NCI-H2107 (cell line): Measurements from ENCODE around the gene FOXP1.

Experiments
- DNase-seq: peaks from one replicate; lab custom pipeline; 2025; lab: John Stamatoyannopoulos, UW

Gene FOXP1

DNA sequence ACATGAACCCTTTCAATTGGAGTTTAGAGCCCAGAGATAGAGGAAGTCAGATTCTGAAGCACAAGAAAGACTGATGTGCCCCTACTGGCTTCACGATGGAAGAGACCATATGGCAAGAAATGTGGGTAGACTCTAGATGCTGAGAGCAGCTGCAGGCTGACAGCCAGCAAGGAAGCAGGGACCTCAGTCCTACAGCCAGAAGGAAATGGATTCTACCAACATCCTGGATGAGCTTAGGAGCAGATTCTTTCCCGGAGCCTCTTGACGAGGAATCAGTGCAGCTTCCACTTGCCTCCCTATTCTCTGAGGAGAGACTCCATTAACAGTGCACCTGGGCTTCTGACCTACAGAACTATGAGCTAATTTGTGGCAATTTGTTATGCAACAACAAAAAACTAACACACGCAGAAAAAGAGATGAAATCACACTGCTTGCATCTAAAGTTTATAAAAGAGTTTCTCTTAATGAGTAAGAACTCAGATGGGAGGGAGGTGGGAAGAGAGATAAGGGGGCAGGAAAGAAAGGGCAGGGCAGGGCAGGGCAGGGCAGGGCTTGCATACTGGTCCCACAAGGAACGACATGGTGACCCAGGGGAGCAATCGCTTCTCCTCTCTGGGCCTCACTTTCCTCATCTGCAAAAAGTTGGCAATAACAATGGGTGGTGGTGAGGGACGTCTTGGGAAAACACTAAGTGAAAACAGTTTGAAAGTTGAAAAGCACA, 440.9 kb downstream of the FOXP1 start:
- no peak for DNase-seq

DNA sequence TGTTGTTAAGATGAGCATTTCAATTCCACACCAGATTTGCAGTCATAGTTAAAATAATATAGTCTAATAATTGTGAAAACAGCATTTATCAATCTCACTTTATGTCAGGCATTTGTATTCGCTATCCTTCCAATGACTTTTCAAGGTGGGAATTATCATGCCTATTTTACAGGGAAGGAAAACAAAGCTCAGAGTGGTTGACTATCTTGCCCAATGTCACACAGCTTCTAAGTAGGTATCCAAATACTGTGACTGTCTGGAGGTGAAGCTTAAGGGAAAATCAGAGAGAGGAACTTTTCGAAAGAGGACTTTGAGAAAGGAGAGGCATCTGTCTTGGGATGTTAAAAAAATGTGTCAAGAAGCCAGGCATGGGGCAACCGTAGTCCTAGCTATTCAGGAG, 443.1 kb downstream of the FOXP1 start:
- DNase-seq, result no peak

DNA sequence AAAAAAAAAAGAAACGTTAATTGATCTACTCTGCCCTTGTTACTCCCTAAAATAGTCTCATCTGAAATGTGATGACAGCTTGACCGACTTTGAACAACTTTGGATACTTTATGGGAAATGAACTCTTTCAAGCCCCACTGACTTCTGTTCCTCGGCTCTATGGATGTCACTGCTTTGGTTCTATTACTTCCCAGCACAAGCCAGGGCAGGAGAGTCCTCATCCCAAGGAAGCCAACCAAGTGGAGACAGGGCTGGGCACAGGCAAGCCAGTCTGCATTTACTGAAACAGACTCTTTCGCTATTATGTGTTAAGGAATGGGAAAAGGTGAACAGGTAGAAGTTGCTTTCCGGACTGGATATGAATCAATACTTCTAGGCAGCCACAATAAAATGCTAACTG, 444.0 kb downstream of the FOXP1 start:
- no peak for DNase-seq

DNA sequence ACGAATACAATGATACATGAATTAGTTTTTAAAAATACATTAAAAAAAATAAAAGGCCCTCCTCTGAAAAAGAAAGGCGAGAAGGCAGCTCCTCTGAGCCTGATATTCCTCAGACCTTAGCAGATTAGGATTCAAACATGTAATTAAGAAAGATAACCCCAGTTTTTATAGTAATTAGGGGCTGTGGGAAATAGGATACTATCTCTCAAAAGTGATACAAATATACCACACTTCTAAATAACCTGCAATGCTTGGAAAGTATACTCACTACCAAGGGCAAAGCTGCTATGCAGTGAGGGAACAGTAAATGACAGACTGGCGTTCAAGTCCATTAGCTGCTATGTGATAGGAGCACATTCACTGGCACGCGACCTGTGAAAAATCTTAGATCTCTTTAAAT, 445.1 kb downstream of the FOXP1 start:
- DNase-seq, result no peak

DNA sequence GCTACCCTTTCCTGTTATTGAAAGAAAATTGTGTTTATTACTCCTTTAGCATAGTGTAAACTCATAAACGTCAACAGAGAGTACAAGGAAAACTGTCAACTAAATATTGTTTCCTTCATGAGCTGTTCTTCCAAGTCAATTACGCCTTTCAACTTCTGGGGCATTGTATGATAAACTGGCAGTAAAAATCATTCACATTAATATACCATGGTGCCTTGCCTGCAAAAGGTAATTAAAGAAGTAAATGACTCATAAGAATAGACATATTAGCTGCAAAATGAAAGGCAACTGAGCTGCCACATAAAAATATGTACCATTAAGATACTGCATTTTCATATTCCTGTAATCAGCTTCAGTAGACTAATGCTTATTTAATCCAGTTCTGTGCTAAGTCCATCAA, 447.3 kb downstream of the FOXP1 start:
- no peak for DNase-seq

DNA sequence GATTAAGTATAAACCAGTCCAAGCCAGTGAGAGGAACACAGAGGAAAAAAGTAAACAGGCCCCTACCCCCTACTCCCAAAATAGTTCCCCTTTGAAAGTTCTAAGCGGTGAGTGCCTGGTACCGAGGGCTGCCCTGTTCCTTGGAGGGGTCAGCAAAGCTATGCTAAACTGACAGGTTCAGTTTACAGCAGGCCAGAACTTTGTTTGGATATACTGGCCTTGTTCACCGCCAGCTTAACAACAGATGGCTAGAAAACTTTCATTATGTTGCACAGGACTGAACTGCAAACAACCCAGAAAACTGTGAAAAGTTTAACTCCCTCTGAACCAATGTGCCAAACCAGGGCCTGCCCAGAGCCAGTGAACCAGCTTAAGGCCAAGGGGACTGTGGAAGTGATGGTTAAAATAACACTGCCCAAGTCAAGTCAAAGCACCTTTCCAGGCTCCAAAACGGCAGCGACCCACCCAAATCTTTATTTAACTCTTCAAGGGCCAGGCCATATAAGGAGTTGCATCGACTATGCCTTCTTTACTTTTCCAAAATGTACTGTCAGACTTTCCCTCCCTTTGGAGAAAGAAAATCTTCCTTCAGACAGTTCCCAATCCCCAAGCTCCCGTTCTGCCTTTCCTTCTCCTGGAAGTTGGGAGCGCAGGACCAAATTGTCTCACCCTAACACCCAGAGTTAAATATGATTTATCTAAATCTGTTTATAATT, 448.0 kb downstream of the FOXP1 start:
- DNase-seq, result no peak

DNA sequence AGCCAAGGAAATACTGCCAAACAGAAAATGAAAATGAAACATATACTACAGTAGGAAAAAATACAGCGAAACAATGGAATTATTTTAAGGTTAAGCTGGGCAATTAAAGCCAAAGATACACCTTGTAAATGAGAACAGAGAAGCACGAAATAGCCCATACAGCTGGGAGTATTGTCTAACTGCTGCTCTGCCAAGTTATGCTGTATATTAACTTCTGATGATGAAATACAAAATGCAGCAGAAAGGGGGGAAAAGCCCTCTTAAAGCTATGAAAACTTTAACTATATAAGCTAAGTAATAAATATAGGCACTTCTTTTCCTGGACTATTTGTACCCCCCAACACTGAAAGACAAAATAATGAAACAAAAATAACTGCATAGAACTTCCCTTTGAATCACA, 449.0 kb downstream of the FOXP1 start:
- no peak for DNase-seq

DNA sequence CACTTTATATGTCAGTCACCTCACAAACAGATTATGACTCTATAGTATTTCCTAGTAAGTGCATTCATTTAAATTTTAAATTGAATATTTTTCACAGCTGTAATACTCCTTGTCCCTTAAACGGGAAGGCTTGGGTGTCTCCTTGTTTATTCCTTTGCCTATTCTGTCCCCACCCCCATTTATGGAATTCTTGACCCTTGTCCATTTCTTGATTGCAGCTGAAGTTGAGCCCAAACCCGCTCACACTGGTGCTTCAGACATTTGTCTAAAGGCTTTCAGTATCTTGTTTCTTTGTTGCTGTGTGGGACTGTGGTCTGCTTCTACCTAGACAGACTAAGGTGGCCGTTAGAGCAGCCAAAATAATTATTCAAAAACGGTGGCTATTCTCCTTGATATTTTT, 449.7 kb downstream of the FOXP1 start:
- no peak for DNase-seq

DNA sequence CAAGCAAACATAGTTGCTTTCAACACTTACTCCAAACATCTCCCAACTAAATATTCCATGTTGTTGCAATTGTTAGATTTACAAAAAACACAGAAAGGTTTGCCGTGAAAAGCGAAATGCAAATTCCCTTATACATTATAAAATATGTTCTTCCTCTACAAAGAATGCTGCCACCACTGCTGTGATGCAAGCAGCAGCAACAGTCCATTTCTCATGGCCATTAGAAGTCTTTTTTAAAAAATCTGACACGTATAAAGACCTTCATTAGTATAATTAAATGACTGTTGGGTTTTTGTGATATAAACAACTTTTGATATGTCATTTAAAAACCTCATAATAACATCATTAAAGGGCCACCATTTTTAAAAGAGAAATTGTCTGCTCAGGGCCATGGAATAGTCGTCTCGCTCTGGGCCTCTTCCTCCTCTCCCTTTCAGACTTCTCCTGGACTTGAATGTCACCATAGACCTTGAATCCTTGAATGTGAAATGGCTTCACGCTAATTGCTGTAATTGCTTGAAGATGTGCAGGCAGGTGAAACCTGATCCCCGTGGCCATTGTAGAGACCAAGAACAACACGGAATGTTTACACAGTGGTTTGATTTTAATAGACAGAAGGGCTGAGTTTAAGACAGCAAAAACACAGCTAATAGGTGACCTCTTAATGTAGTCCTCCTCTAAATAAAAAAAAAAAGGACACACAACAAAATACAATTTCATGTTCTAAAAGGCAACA, 450.4 kb downstream of the FOXP1 start:
- no peak for DNase-seq

DNA sequence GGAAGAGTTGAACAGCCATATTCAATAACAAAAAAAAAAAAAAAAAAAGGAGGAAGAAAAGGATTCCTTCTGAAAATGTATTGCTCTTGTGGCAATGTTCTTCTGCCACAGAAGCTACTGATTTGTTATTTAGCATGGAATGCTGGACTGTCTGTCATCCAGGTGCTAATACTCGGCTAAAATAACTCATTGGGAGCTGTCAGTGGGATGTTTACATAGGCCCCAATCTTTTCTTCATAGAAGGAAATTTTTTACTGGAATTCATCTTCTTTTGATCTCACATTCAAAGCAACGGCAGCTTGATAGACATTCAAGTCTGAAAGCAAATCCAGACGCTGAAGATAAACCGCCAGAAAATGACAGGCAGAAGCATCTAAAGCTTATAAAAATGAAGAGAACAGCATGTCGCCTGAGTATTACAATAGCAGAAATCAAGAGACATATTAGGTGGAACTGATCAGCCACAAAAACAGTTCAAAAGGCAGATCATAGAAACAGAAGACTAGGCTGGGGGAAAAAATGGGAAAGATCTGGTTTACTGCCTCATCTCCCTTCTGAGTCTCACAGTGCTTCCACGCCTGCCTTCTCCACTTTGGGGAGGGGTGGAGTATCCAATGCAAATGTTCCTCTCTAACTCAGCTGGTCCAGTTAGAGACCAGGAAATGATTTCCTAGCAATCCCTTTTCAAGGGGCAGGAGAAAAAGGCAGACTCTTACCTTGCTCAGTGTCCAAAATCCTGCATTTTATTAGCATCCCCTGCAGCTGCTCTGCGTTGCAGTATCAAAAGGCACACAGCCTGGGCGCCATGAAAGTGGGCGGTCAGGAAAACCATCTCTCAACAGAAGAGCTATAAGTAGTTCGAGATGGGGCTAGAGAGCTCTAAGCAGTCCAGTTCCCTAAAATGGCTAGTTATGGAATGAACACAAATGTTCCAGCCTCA, 451.9 kb downstream of the FOXP1 start:
- no peak for DNase-seq

DNA sequence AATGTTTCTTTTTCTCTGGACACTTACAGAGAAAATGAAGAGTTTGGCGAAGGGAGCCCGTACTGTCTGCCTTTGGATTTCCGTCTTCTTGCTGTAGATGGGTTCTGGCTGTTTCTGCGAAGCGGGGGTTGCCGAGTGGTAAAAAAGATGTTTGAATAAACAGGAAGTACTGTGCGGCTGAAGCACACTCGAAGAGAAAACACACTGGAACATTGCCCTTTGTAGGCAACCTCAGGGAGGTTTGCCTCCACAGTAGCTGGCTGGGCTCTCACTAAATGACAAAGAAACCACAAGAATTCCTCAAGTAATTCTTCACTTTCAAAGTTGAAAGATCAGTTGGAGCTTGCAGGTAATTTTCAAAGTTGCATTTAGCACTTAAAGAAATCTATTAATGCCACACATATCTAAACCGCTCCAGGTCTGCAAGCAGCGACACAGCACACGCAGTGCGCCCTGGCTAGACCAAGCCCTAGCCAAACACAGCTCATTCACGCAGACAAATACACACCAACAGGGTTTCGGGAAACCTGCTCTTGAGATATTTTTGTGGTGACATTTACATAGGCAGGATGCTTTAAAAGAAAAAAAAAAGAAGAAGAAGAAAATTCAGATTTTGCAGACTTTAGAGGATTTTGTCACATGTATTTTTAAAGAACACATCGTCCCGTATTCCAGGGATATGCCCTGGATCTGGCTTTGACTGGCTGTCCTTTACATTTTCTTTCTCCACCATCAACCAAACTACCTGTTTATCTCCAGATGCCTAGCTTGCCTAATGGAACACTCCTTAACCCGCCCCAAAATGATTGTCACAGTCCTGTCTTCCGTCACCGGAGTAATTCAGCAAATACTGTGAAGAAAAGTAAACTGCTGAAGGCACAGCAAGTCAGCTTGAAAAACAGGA, 452.8 kb downstream of the FOXP1 start:
- peak; percentile 10 for DNase-seq

DNA sequence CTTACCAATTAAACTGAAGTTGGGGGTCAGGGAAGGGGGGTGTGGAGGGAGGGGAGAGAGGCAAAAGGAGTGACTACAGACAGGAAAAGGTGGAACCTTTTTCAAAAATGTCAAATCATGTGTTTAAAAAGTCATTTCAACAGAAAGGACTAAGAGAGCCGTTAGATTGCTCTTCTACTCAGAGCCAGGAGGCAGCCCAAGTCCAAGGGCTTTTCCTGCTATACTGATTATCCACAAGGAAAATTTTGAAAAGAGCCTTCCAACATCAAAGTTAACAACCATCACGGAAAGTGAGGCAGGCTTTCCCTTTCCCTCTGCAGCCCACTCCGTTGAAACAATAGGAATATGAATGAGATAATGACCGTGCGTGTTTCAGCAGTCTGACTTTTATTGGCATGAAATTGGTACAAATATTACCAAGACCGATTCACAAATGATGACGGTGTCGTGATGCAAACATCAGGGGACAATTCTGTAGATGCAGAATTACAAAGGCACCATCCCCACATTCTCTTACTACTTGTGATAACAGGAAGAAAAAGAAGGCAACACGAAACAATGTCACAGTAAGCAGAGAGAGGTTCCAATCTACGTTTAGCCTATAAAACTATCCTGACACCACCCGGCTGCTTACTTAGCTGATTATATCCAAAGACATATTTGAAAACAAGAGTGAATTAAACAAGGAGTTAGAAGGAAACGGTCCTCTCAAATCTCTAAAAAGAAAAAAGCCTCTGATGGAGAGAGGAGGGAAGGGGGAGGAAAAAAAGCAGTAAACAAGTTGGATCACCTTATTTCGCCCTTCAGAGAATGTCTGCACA, 453.7 kb downstream of the FOXP1 start:
- DNase-seq, result no peak

DNA sequence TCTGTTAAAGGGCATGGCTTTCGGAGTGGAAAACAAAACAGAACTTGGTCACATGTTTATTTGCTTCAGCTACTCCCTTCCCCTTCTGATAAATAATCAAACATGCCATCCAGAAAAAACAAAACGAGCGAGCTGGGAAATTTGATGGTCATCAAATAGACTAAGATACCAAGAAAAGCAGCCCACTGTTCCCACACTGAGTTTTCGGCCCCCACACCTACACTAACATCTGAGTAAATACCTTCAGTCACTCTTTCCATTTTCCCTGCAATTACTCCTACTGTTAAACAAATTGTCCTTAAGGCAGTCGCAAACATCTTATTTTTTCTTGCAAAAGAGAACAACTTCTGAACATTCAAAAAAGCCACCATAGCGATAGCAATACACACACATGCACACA, 454.6 kb downstream of the FOXP1 start:
- no peak for DNase-seq

DNA sequence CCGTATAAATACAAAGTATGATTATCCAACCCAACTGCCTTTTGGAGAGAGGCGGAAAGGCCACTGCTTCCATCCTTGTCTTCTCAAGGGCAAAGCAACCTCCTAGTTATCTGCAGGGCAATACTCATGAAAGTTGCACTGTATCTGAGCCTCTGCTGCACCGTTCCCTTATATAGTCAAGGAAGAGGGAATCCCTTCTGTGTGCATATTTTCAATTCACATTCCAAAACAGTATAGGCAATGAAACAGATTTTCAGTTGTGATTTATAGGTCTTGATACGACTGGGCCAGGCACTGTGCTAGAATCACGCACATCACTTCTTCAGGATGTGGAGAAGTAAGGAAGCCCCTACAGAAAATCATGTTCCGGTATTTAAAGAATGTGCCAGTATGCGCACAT, 455.7 kb downstream of the FOXP1 start:
- DNase-seq, result no peak

DNA sequence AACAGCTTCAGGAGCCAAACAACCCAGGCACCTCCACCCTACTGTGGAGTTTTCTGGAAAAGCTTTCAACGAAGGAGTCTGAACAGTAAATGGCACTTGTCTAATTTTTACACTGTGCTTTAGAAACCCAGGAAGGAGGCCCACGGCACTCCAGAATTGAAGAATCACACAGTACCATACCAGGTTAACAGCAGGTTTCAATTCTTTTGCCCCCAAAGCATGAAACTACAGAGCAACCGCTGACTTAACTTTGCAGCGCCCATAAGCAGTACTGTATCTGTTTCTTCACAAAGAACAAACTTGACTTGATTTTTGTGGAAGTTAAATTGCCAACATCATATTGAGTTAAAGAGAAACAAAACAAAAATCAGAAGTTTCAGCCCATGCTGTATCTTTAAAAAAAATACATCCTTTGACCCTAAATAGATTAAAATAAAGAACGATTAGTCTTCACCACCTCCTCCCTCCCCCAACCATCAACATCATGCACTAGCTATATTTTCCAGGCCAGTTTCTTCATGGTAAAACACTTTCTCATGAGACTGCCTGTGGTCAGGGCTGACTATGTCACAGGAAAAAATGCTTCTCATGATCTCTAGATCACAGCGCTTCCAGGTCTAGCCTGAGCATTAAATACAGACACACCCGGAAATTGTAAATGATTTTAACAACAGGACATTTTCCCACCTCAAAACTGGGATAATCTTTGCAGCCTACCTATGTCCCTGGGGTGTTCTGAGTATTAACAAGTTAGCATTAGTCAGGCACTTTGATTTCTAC, 456.3 kb downstream of the FOXP1 start:
- no peak for DNase-seq

DNA sequence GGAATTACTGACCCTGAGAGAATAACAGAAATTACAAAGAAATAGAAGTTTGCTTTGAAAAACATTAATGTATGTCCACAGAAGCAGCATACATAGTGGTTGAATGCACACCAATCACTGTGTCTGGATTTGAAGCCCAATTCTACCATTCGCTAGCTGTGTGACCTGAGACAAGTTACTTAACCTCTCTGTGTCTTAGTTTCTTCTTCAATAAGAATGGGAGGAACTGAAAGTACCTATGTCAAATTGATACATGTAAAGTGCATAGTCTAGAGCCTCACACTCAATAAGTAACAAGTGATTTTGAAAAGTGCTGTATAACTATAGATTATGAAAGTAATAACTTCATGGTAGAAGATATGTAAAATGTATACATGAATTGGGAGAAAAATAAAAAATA, 457.8 kb downstream of the FOXP1 start:
- DNase-seq, result no peak

DNA sequence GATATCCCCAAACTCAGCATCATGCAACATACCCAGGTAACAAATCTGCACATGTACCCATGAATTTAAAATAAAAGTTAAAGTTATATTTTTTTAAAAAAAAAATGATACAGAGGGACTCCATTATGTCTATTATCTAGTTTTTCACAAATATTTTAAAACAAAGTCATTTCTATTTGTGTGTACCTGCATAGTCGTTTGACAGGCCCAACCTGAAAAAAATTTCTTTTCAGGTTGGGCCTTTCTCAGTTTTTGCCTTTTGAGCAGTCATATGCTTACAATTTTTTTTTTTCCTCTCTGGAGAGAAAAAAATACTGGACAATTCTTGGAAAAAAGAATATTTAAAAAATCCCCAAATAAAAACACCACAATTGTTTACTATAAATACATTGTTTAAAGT, 459.5 kb downstream of the FOXP1 start:
- DNase-seq, result no peak

DNA sequence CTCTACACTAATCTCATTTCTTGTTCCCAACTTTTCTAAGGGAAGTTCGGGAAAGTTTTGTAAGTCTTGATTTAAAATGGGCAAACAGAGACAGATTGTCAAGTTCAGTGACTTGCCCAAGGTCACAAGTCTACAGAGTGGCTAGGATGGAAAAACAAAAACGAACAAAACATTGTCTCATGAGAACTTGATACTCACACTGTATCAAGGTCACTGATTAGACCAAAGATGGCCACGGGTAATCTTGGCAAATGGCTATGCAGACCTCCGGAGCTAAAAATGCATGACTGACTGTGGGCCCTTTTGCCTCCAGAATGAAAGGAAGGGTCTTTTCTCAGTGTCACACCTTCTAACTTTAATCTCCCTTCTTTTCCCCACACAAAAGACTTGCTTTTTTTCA, 460.9 kb downstream of the FOXP1 start:
- no peak for DNase-seq

DNA sequence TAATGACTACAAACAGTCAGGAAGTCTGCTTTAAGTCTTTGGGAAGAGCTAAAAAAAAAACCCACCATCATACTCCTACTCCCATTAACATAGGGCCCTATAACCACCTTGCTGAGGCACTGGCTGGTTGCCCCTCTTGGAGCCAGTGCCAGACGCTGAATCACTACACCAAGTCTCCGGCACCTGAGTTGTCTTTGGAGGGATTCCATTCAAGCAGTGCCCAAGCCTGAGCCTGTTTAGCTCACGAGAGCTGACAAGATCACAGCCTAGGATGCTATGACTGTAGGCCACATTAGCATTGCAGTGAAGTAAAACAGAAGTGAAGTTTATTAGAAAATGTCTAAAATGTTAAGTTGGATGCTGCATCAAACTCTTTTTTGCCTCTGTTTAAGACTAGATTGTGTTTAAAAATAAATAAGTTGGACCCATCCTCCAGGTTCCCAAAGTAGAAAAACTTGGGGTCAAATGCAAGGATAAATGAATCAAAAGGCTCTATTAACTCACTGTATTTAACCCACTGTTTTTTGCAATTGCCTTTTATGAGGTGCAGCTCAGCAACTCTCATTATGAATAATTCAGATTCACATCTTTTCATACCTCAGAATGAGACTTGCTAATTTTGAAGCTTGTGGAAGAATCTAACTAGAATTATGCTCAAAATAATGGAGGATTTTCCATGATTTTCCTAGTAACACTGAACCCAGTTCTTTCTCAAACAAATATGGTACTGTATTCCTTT, 461.9 kb downstream of the FOXP1 start:
- DNase-seq, result no peak
